Stimulated activated CD8-positive, alpha-beta memory T cell treated with anti-CD3 and anti-CD28 coated beads, Interleukin-4, amount 100 ng/mL, for 1 hour (primary cell): ENCODE measurements around the gene GPR84.
A peak's percentile ranks its signal among the peaks of the same experiment; 100 is the strongest.

Experiments
- DNase-seq, 2 donors: peaks; one replicate each; pipeline ENCODE4 v3.0.0-alpha.2; 2020; ENCODE audit warnings: low read depth in 2 of 2, low spot score in 1 of 2

The GPR84 gene

GRCh38 chr12:54392485-54393206, 28.4 kb upstream of the GPR84 start:
- no peak for DNase-seq

- DNase-seq = peak in 1 of 2 donors; percentile 38
These were observed 26.6 kb upstream of the GPR84 start for GRCh38 chr12:54390668-54391551.

- no peak for DNase-seq
These were observed 25.9 kb upstream of the GPR84 start for GRCh38 chr12:54390176-54390667.

GRCh38 chr12:54389607-54390175, 25.4 kb upstream of the GPR84 start:
- DNase-seq = no peak

GRCh38 chr12:54389134-54389508, 24.8 kb upstream of the GPR84 start:
- DNase-seq = no peak

- no peak for DNase-seq
These were observed 24.2 kb upstream of the GPR84 start for GRCh38 chr12:54388237-54389133.

GRCh38 chr12:54387114-54387467, 22.8 kb upstream of the GPR84 start:
- no peak for DNase-seq

GRCh38 chr12:54386403-54387113, 22.3 kb upstream of the GPR84 start:
- no peak for DNase-seq

- DNase-seq = no peak
These were observed 21.1 kb upstream of the GPR84 start for GRCh38 chr12:54385251-54385914.

GRCh38 chr12:54384591-54385041, 20.3 kb upstream of the GPR84 start, which contains the start of gene ZNF385A:
ZNF385A (minus strand) TSS chr12:54384733; CDS start chr12:54384514, 219 bp downstream.
- DNase-seq = no peak

- DNase-seq = no peak
These were observed 18.8 kb upstream of the GPR84 start for GRCh38 chr12:54383041-54383609.

- DNase-seq = no peak
These were observed 16.9 kb upstream of the GPR84 start for GRCh38 chr12:54381136-54381535.

GRCh38 chr12:54379398-54380201, 15.3 kb upstream of the GPR84 start:
- DNase-seq = peak; percentile 78 to 79

- DNase-seq = no peak
These were observed 14.6 kb upstream of the GPR84 start for GRCh38 chr12:54378796-54379397.

- DNase-seq = no peak
These were observed 13.7 kb upstream of the GPR84 start for GRCh38 chr12:54377797-54378515.

GRCh38 chr12:54377007-54377406, 12.7 kb upstream of the GPR84 start:
- no peak for DNase-seq

- DNase-seq = no peak
These were observed 12.3 kb upstream of the GPR84 start for GRCh38 chr12:54376596-54376995.
